ENCODE results near the gene SP110. TPM values are rescaled to one million over a fixed set of nuclear protein-coding genes. Genes with fewer than 3 reads are reported as not detected.

SP110 gene
- total and polyA plus RNA-seq, 11 donors = 7.1 to 44.7 (median 8.3) TPM

GRCh38 chr2:230203110-230203676 lies 16.6 kb downstream of the SP110 start:
- TF ChIP-seq, protein P1, sequence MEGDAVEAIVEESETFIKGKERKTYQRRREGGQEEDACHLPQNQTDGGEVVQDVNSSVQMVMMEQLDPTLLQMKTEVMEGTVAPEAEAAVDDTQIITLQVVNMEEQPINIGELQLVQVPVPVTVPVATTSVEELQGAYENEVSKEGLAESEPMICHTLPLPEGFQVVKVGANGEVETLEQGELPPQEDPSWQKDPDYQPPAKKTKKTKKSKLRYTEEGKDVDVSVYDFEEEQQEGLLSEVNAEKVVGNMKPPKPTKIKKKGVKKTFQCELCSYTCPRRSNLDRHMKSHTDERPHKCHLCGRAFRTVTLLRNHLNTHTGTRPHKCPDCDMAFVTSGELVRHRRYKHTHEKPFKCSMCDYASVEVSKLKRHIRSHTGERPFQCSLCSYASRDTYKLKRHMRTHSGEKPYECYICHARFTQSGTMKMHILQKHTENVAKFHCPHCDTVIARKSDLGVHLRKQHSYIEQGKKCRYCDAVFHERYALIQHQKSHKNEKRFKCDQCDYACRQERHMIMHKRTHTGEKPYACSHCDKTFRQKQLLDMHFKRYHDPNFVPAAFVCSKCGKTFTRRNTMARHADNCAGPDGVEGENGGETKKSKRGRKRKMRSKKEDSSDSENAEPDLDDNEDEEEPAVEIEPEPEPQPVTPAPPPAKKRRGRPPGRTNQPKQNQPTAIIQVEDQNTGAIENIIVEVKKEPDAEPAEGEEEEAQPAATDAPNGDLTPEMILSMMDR (IDR thresholded peaks at IDR 0.05) = no peak
- TF ChIP-seq POLR2A (IDR thresholded peaks at IDR 0.05) = no peak
- H3K27ac ChIP-seq = peak overlapping the region in 5 of 12 donors; percentile 2 to 61 (median 27)
- no peaks in the 10 kb centered on the region for H3K27me3 ChIP-seq
- H3K9me3 ChIP-seq = peaks cover 0 to 1% (median 0%) of the 10 kb centered on the region in 12 donors
- 77 to 89% (median 84%) methylated on average over 15 of the region's 15 CpGs for WGBS, 4 donors
- peaks cover 0 to 100% (median 92%) of the 10 kb centered on the region in 9 donors for H3K36me3 ChIP-seq
- no peak overlapping the region for H3K4me3 ChIP-seq
- peak in 3 of 4 donors; percentile 58 to 92 (median 64) for ATAC-seq
- DNase-seq = peak in 3 of 5 donors; percentile 27 to 42 (median 29)
- peaks cover 0 to 19% (median 0%) of the 10 kb centered on the region in 12 donors for H3K4me1 ChIP-seq
- intact Hi-C loops (cut with DNase I) = loop anchor here in 1 of 10 donors (10.0 kb wide), 1 partner anchor 412 kb away; no protein-coding TSS in a partner anchor

DNA sequence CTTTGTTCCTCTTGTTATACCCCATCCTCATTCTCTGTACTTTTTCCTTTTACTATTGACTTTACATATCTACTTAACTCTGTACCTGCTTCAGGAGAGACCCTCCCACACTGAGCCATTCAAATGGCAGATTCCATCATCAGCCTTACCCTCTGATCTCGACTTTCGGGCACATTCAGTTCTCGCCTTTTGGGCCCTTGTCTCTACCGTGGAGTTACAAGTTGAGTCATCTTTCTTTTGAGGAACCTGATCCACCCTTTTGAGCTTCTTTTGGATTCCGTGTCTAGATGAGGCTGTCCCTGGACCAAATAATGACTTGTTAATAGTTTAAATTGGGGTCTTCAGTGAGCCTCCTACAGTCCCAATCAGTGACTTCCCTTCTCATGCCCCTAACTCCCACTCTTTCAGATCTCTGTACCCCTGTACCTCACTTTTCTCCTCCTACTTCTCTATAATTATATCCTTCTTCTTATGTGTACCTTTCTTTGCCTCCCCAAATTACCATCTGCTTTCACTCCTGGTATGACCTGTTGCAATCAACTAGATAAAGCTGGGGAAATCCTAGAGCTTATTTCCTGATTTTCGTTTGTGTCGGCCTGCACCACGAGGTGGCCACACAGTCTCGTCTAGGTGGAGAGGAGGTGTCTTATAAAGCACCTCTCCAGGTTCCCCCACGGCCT lies 17.2 kb downstream of the SP110 start:
- H3K9me3 ChIP-seq = peaks cover 0 to 7% (median 0%) of the 10 kb centered on the region in 12 donors
- 81 to 86% (median 84%) methylated on average over 10 of the region's 10 CpGs for WGBS, 4 donors
- DNase-seq = no peak
- peaks cover 0 to 100% (median 92%) of the 10 kb centered on the region in 9 donors for H3K36me3 ChIP-seq
- no peak overlapping the region for H3K4me3 ChIP-seq
- intact Hi-C loops (cut with DNase I) = loop anchor here in 1 of 10 donors (10.0 kb wide), 1 partner anchor 412 kb away; no protein-coding TSS in a partner anchor
- no peak for TF ChIP-seq POLR2A (IDR thresholded peaks at IDR 0.05)
- TF ChIP-seq, protein P1 (IDR thresholded peaks at IDR 0.05) = no peak
- H3K27me3 ChIP-seq = no peaks in the 10 kb centered on the region
- H3K27ac ChIP-seq = peak overlapping the region in 4 of 12 donors; percentile 2 to 61 (median 29)
- H3K4me1 ChIP-seq = peaks cover 0 to 18% (median 0%) of the 10 kb centered on the region in 12 donors
- peak in 1 of 4 donors; percentile 34 for ATAC-seq

DNA sequence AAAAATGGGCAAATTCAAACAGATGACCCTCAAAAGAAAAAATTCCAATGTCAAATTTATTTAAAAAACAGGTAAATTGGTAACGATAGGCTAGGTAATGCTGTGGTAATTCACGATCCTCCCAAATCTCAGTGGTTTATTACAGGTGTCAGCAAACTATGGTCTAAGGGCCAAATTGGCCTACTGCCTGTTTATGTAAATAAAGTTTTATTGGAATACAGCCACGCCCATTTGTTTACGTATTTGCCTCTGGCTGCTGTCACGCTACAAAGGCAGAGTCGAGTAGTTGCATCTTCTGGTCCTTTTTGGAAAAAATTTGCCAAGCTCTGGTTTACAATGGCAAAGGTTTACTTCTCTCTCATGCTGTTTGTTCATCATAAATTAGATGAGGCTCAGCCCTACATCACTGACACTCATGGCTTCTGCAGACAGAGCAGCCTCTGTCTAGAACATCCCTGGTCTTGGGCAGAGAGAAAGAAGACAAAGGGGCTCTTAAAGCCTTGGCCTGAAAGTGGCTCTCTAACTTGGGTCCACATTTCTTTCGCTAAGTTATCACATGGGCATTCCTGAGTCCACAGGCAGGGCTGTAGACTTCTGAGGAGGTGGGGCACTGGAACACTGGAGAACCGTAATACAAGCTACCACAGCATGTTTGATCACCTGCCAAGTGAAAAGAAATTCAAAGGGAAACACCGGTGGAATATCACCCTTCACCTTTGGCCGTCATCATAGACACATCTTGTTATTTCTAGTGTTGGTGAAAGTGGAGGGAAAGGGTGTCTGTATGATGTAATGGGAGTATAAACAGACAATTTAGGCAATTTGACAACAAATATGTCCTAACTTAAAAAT lies 34.8 kb downstream of the SP110 start:
- intact Hi-C loops (cut with DNase I) = no loop called here
- Histone ChIP-seq H3K27me3 (no peaks in the 10 kb centered on the region), H3K36me3 (peaks cover 0 to 60% (median 40%) of the 10 kb centered on the region in 9 donors), H3K4me1 (no peaks in the 10 kb centered on the region), H3K27ac (no peak overlapping the region), H3K4me3 (no peak overlapping the region), H3K9me3 (peaks cover 0 to 3% (median 0%) of the 10 kb centered on the region in 12 donors)
- no peak for ATAC-seq
- TF ChIP-seq POLR2A (IDR thresholded peaks at IDR 0.05) = no peak
- TF ChIP-seq, protein P1 (IDR thresholded peaks at IDR 0.05) = no peak
- no peak for DNase-seq
- 66 to 75% (median 68%) methylated on average over 10 of the region's 10 CpGs for WGBS, 4 donors

Data from heart left ventricle (tissue), 16 donors.